Measurements from ENCODE around the gene NPRL2. TPM values are rescaled to one million over a fixed set of nuclear protein-coding genes. Genes with fewer than 3 reads are reported as not detected.

Gene NPRL2
- total and polyA plus RNA-seq, 9 of the 15 experiments (the other 6 are each of a cell fraction or from before 2014, with no cell fraction given): 17.4 to 40.4 (median 24.4) TPM

- TF ChIP-seq CHD2 (IDR thresholded peaks at IDR 0.05; ENCODE audit: low read depth, low read length) (no peak), NRF1 (conservative IDR thresholded peaks at IDR 0.05 in 1 of 2, IDR thresholded peaks at IDR 0.05 in 1 of 2) (0 out of 4 replicates have a peak, but pooled peaks of 1 of the 2 experiments have one; percentile 8), YBX1 (IDR thresholded peaks at IDR 0.05) (no peak), KDM2B (CRISPR knock-in tag; IDR thresholded peaks at IDR 0.05) (no peak), POLR3G (IDR thresholded peaks at IDR 0.05; ENCODE audit: extremely low read depth, insufficient read length, insufficient replicate concordance) (no peak), ETV1 (tag; conservative IDR thresholded peaks at IDR 0.05; ENCODE audit: low read depth) (no peak), REST (IDR thresholded peaks at IDR 0.05; ENCODE audit: borderline replicate concordance) (peak; percentile 12; the same call in 1 of the 2 replicates), REST (CRISPR knock-in tag; IDR thresholded peaks at IDR 0.05; ENCODE audit: low read depth) (no peak), SMARCC2 (IDR thresholded peaks at IDR 0.05; ENCODE audit: low read depth) (no peak)
These were observed 37.6 kb upstream of the NPRL2 start (continued) for GRCh38 chr3:50388016-50388719.

All from K562 (cell line).